ENCODE data around the gene PDPK1.
A peak's percentile ranks its signal among the peaks of the same experiment; 100 is the strongest.
"Not testable (repeated sequence)": the region's sequence is repeated elsewhere in the genome, so short reads cannot be mapped to it uniquely, and the experiment has no call there.

The PDPK1 gene

DNA sequence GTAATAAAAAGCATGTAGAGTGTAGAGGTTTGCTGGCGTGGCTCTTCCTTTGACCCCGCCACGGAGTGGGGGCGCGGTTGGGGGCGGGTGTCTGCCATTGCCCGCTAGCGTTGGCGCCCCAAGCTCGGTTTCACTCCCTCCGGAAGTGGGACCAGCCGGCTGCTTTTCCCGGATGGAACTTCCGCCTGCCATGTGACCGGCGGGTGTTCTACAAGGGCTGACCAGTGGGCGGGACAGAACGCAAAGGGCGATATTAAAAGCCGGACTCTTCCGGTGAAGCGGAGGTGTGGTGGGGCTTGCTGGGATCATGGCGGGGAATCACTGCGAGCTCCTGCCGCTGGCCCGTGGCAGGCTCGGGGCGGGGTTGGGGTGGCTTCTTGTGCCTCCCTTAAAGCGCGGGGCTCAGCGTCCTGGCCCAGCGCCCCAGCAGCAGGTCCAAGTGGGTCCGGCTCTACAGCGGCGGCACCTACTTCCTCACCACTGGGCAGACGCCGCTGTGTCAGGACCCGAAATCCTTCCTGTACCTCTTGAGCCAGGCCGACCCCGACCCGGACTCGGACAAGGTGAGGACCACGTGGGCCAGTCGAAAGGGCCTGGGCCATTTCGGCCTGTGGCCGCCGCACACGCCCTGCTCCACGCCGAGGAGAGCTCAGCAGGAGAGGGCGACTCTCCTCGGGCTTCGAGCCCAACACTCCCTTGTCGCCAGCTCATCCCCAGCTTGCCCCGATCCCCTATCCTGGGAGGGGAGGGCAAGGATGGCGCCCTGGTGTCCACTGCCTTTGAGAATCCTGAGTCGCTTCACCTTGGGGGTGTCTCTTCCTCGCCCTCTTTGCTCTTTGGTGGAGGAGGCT is 65.6 kb downstream of the PDPK1 start:
- Histone ChIP-seq H3K27ac (peak overlapping the region; percentile 67), H3K4me3 (ENCODE audit: low read depth, low read length) (peak overlapping the region; percentile 81), H3K27me3 (replicated peaks) (no peaks in the 10 kb centered on the region), H3K36me3 (replicated peaks) (peaks cover 7% of the 10 kb centered on the region)
- TF ChIP-seq, protein P1, sequence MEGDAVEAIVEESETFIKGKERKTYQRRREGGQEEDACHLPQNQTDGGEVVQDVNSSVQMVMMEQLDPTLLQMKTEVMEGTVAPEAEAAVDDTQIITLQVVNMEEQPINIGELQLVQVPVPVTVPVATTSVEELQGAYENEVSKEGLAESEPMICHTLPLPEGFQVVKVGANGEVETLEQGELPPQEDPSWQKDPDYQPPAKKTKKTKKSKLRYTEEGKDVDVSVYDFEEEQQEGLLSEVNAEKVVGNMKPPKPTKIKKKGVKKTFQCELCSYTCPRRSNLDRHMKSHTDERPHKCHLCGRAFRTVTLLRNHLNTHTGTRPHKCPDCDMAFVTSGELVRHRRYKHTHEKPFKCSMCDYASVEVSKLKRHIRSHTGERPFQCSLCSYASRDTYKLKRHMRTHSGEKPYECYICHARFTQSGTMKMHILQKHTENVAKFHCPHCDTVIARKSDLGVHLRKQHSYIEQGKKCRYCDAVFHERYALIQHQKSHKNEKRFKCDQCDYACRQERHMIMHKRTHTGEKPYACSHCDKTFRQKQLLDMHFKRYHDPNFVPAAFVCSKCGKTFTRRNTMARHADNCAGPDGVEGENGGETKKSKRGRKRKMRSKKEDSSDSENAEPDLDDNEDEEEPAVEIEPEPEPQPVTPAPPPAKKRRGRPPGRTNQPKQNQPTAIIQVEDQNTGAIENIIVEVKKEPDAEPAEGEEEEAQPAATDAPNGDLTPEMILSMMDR (IDR thresholded peaks at IDR 0.05; ENCODE audit: low read depth, low read length, missing control alignments), result no peak
- in situ Hi-C loops (cut with HindIII; ENCODE audit: low pct_ligation_motif_present, low sequenced_read_pairs), result no loop called here
- DNase-seq, result peak; percentile 96

DNA sequence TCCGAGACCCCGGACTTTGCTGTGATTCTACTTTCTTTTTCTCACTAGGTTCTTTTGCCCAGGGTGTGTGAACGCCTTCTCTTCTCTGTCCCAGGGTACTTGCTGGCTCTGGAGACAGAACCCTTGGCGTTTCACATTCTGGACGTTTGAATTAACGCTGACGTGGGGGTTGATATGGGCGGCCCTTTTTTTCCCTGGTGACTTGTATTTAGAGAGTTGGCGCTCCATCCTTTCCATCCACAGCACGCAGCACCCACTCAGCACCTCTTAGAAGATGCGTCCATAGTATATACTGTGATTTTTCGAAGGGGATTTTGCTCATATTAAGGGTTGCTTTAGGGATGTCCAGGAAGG is 66.2 kb downstream of the PDPK1 start:
- H3K36me3 ChIP-seq (replicated peaks); in situ Hi-C loops (cut with HindIII; ENCODE audit: low pct_ligation_motif_present, low sequenced_read_pairs); H3K27me3 ChIP-seq (replicated peaks): not testable (repeated sequence)
- peak; percentile 17 for DNase-seq
- Histone ChIP-seq H3K4me3 (ENCODE audit: low read depth, low read length) (peak overlapping the region; percentile 81), H3K27ac (peak overlapping the region; percentile 67)

DNA sequence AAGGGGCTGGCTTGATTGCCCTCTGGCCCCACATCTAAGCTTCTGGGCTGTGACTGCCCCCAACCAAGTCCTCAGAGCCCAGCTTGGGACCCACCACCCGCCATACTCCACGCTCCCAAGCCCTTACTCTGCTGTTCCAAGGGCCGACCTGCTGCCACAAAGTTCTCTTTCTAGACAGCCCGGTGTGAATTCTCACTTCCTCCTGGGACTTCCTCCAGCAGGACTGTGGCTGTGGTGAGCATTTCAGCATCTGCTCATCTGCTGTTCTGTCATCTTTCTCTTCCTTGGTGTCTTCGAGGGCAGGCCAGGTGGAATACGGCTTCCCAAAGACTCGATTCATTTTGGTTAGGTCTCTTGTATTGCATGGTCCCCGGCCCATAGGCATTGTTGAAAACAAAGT is 69.0 kb downstream of the PDPK1 start:
- DNase-seq; H3K4me3 ChIP-seq (ENCODE audit: low read depth, low read length); H3K27ac ChIP-seq; H3K36me3 ChIP-seq (replicated peaks); in situ Hi-C loops (cut with HindIII; ENCODE audit: low pct_ligation_motif_present, low sequenced_read_pairs); H3K27me3 ChIP-seq (replicated peaks): not testable (repeated sequence)

DNA sequence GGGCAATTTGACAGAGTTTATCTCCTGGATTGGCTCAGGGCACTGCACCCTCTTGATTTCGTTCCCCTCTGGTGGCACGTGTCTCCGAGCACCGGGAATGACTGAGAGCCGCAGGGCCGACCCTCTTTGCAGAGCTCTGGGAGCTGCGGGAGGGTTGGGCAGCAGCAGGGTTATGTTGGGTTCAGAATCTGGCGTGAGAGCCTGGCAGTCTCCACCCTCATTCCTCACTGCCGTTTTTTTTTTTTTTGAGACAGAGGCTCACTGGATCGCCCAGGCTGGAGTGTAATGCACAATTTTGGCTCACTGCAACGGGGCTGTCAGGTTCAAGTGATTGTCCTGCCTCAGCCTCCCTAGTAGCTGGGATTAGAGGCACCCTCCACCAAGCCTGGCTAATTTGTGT is 71.5 kb downstream of the PDPK1 start:
- DNase-seq; H3K36me3 ChIP-seq (replicated peaks); in situ Hi-C loops (cut with HindIII; ENCODE audit: low pct_ligation_motif_present, low sequenced_read_pairs); H3K27me3 ChIP-seq (replicated peaks); H3K4me3 ChIP-seq (ENCODE audit: low read depth, low read length); H3K27ac ChIP-seq: not testable (repeated sequence)

DNA sequence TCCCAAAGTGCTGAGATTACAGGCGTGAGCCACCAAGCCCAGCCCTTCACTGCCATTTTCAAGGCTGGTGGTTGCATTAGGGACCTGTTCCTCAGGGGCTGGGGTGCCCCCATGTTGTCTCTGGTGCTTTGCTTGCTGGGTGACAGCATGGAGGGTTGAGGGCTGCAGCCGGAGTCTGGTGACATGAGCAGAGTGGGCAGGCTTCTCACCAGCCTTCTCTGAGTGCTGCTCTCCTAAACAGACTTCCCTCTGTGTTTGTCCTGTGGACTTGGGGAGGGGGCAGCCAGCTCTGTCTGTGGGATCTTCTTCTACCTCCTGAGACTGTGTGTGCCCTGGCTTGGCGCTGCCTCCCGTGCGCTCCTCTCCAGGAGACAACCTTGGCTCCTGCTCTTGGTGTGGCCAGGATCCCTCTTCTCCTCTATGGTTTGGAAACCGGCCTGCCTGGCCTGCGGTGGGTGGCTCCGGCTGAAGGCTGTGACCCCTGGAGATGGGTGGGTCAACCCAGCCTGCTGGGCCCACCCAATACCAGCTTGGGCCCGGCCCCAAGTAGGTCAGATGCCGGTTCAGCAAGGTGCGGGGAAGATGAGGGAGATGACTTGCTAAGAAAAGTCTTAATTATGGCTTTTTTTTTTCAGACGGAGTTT is 72.1 kb downstream of the PDPK1 start:
- H3K36me3 ChIP-seq (replicated peaks), result peaks cover 11% of the 10 kb centered on the region
- in situ Hi-C loops (cut with HindIII; ENCODE audit: low pct_ligation_motif_present, low sequenced_read_pairs), result no loop called here
- H3K4me3 ChIP-seq (ENCODE audit: low read depth, low read length), result no peak overlapping the region
- DNase-seq, result no peak
- H3K27ac ChIP-seq, result no peak overlapping the region
- H3K27me3 ChIP-seq (replicated peaks), result no peaks in the 10 kb centered on the region
- TF ChIP-seq, protein P1 (IDR thresholded peaks at IDR 0.05; ENCODE audit: low read depth, low read length, missing control alignments), result no peak

DNA sequence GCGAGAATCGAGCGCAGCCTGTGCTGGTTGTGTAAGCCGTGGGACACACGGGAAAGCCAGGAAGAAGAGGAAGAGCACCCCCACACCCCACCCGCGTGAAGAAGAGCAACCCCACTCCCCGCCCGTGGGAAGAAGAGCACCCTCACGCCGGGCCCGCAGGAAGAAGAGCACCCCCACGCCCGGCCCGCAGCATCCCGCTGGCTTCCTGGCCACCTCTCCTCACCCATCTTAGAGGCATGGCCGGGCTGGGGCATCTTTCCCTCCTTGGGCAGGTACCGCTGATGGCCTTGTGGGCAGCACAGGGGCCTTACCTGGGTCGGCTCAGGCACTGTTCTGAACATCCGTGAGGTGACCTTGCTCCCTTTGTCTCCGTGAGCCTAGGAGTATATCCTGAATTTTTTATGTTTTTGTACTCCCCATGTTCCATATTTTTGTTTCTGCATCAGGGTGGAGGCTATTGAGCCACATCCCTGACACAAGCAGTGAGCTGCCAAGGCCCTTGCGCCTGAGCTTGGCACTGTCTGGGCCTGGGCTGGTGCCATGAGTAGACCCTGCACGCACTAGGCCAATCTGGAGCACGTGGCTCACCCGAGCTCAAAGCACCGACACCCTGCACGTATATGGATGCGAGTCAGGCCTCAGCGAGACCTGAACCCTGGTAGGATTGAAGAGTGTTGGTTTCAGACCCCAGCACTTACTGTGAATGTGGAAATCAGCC is 73.1 kb downstream of the PDPK1 start:
- TF ChIP-seq, protein P1 (IDR thresholded peaks at IDR 0.05; ENCODE audit: low read depth, low read length, missing control alignments), result no peak
- Histone ChIP-seq H3K4me3 (ENCODE audit: low read depth, low read length) (no peak overlapping the region), H3K27me3 (replicated peaks) (no peaks in the 10 kb centered on the region), H3K36me3 (replicated peaks) (peaks cover 14% of the 10 kb centered on the region), H3K27ac (no peak overlapping the region)
- DNase-seq, result no peak
- in situ Hi-C loops (cut with HindIII; ENCODE audit: low pct_ligation_motif_present, low sequenced_read_pairs), result no loop called here

DNA sequence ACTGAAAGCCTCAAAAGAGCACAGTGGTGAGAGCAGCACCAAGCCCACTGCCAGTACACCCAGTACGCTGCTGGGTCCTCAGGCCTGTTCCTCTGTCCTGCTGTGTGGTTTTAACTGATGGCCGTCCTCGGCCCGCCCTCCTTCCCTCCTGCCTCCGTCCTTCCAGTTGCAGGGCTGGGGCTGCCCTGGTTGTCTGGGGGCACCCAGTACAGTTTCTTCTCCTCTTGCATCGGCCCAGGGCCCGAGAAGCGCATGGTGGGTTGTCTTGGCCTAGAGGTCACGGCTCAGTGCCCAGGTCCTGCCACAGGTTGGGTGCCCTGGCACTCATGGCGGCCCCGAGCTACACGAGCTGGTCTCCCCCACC is 73.7 kb downstream of the PDPK1 start:
- peaks cover 14% of the 10 kb centered on the region for H3K36me3 ChIP-seq (replicated peaks)
- TF ChIP-seq, protein P1 (IDR thresholded peaks at IDR 0.05; ENCODE audit: low read depth, low read length, missing control alignments), result no peak
- no peak for DNase-seq
- no peak overlapping the region for H3K27ac ChIP-seq
- in situ Hi-C loops (cut with HindIII; ENCODE audit: low pct_ligation_motif_present, low sequenced_read_pairs), result no loop called here
- no peaks in the 10 kb centered on the region for H3K27me3 ChIP-seq (replicated peaks)
- H3K4me3 ChIP-seq (ENCODE audit: low read depth, low read length), result no peak overlapping the region

DNA sequence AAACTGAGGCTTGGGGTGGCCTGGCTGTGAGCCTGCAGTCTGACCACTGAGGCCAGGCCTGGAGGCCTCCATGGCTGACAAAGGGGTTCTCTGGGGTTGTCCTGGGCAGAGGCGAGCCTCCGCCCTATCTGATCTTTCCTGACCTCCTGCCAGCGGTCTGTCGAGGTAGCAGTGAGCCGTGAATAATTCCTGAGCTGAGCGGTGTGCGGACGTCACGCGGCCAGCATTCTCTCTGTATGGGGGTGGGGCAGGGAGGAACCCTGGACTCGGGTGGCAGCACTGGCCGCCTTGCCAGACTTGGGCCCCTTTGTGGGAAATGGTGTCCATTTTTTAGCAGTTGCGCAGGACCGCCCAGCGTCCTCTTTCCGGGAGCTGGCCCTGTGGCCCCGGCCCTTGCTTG is 74.1 kb downstream of the PDPK1 start:
- H3K27me3 ChIP-seq (replicated peaks); in situ Hi-C loops (cut with HindIII; ENCODE audit: low pct_ligation_motif_present, low sequenced_read_pairs); H3K27ac ChIP-seq; H3K4me3 ChIP-seq (ENCODE audit: low read depth, low read length); DNase-seq: not testable (repeated sequence)
- H3K36me3 ChIP-seq (replicated peaks), result peaks cover 14% of the 10 kb centered on the region

DNA sequence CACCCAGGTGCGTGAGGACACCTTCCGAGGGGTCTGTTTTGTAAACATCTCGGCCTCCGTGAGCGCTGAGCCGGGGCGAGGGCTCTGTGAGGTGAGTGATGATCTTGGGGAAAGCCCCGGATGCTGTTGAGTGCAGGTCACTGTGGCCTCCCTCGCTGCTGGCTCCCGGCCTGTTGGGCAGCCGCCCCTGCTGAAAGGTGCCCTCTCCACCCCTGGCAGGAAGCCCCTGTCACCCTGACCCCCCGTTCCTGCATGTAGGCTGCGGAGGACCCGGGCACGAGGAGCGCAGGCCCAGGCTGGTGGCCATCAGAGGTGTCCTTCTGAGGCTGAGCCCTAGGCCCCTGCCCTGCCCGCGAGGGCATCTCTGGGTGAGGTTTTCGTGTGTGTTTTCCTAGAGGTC is 75.4 kb downstream of the PDPK1 start:
- H3K4me3 ChIP-seq (ENCODE audit: low read depth, low read length); in situ Hi-C loops (cut with HindIII; ENCODE audit: low pct_ligation_motif_present, low sequenced_read_pairs); H3K27me3 ChIP-seq (replicated peaks): not testable (repeated sequence)

More for the DNA sequence above, 75.4 kb downstream of the PDPK1 start:
- not testable (repeated sequence) for DNase-seq, H3K27ac ChIP-seq
- H3K36me3 ChIP-seq (replicated peaks), result peaks cover 14% of the 10 kb centered on the region

All from brain microvascular endothelial cell (primary cell).